AG10803 (cell line): ENCODE measurements around the gene KCNB1.

Source experiments
- DNase-seq: peaks from one replicate; pipeline ENCODE4 v3.0.0; 2010; ENCODE audit warnings: low read depth
- H3K4me3 ChIP-seq: 2 replicates; pipeline ENCODE4 v1.5.1; 2011; ENCODE audit warnings: mild to moderate bottlenecking, low read length, control low read depth
- TF ChIP-seq, protein P1 (sequence below): conservative IDR thresholded peaks from 2 replicates; pipeline ENCODE4 v1.5.1; 2011; ENCODE audit warnings: mild to moderate bottlenecking, low read length, control low read depth, inconsistent platforms

Gene KCNB1

DNA sequence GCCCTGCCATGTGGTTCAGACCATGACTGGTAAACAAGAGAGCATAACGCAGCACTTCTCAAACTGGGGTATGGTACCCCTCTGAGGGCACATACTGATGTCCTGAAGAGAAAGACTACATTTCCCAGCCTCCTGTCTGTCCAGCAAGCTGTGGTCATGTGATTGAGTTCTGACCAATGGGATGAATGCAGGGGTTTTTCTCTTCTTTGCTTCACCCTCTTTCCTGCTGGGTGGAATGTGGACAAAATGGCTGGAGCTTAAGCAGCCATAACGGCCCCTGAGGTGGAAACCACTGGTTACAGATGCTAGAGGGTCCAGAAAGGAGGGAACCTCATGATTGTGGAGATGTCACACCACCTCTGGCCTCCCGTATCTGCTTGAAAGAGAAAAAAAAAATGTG, 19.4 kb upstream of the KCNB1 start:
- DNase-seq: peak; percentile 18
- H3K4me3 ChIP-seq: no peak overlapping the region
- TF ChIP-seq, protein P1, sequence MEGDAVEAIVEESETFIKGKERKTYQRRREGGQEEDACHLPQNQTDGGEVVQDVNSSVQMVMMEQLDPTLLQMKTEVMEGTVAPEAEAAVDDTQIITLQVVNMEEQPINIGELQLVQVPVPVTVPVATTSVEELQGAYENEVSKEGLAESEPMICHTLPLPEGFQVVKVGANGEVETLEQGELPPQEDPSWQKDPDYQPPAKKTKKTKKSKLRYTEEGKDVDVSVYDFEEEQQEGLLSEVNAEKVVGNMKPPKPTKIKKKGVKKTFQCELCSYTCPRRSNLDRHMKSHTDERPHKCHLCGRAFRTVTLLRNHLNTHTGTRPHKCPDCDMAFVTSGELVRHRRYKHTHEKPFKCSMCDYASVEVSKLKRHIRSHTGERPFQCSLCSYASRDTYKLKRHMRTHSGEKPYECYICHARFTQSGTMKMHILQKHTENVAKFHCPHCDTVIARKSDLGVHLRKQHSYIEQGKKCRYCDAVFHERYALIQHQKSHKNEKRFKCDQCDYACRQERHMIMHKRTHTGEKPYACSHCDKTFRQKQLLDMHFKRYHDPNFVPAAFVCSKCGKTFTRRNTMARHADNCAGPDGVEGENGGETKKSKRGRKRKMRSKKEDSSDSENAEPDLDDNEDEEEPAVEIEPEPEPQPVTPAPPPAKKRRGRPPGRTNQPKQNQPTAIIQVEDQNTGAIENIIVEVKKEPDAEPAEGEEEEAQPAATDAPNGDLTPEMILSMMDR: no peak

DNA sequence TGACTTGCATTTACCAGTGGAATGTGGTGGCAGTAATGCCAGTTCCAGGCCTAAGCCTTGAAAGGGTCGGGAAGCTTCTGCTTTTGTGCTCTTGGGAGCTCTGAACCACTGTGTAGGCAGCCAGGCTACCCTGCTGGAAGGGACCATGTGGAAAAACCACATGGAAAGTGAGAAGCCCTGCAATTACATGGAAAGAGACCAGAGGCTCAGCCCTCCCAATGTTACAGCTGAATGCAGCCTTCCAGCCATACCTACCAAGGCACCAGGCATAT, 14.9 kb upstream of the KCNB1 start:
- DNase-seq: no peak
- TF ChIP-seq, protein P1: no peak
- no peak overlapping the region for H3K4me3 ChIP-seq

DNA sequence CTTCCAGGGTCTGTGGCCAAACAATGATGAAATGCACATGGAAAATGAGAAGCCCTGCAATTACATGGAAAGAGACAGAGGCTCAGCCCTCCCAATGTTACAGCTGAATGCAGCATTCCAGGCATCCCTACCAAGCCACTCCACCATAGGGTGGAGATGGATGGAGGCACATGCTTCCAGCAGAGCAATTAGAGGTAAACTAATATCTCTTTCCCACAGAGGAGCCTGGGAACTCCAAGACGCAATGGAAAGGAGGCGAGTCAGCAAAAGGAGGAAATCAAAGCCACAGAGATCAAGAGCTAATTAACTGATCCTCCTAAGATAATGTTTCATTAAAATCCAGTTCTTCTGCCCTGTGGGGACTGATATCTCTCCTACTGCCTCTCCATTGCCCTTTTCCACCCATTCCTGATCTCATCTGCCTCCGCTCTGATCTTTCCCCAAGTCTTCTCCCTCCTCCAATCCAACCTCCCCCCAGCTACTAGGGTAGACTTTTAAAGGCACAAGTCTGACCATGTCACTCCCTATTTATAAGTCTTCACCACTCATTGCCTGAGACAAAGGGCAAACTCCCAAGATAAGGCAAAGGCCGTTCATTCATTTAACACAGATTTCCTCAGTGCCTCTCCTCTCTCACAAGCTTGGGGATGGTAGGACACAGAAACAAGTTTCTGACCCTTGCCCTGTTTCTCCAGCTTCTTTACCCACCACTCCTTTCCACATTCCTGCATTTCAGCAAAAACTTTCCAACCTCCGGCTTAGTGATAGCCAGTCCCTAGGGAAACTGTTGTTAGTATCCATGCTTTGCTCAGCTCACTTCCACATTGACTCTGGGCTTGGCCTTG, 14.3 kb upstream of the KCNB1 start:
- no peak for DNase-seq
- no peak overlapping the region for H3K4me3 ChIP-seq
- TF ChIP-seq, protein P1: no peak

DNA sequence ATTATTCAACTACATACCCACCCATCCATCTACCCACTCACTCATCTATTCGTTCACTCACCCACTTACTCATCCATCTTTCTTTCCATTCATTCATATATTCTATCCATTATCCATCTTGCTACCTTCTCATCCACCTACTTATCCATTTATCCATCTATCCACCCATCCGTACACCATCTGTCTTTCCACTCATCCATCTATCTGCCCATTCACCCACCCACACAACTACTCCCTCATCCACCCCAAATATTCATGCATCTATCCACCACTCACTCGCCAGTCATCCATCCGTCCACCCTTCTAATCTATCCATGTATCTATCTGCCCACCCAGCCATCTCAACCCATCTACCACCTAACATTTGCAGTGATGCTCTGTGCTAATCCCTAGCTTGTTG, 13.6 kb upstream of the KCNB1 start:
- H3K4me3 ChIP-seq: no peak overlapping the region
- no peak for DNase-seq
- TF ChIP-seq, protein P1: no peak

DNA sequence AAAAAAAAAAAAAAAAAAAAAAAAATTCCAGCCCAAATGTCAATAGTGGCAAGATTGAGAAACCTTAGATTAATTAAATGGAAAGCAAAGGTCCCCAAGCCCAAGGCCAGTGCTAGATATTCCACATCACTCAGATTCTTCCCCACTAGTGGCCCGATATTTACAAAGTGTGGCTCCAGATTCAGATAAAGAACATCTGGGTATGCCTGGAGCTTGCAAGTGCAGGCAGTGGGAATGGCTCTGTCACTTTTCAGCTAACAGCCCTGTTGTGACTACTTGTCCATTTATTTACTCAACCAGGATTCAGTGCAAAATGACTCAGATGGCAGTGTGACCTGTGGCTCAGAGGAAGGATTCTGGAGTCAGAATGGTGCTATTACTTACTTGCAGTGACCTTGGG, 8.2 kb upstream of the KCNB1 start:
- no peak overlapping the region for H3K4me3 ChIP-seq
- TF ChIP-seq, protein P1: no peak
- DNase-seq: no peak

DNA sequence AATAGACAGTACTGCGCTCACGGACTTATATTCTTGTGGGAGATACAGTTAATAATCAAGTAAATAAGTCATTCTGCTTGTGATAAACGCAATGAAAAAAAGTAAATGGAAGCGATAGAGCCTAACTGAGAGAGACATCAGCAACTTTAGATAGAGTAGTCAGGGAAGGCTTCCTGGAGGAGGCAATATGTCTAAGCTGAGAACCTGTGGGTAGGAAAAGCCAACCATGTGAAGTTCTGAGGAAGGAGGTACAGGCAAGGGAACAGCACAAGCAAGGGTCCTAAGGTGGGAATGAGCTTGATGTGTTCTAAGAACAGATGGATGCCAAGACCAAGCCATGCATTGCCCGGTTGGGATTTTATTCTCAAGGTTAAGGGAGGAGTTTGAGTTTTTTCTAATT, 7.2 kb upstream of the KCNB1 start:
- TF ChIP-seq, protein P1: no peak
- H3K4me3 ChIP-seq: no peak overlapping the region
- DNase-seq: no peak

DNA sequence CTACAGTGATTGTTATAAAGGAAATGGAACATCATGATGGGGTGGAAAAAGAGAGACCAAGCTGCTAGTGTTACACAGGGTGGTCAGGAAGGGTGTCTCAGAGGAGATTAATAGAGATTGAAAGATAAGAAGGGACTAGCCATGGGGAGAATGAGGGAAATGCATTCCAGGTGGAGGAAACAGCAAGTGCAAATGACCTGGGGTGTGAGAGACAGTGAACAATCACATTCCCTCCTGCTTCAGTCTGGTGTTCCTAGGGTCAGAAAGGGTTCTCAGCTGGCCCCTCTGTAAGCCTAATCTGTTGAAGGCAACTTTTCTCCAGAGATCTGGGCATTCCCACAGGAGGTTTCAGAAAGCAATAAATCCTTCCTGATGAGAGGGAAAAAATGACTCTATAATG, 3.6 kb upstream of the KCNB1 start:
- DNase-seq: no peak
- TF ChIP-seq, protein P1: no peak

More for the DNA sequence above, 3.6 kb upstream of the KCNB1 start:
- no peak overlapping the region for H3K4me3 ChIP-seq
